OCI-LY3 (cell line): ENCODE results near the gene FUT4.

ENCODE experiments used
- H2AFZ ChIP-seq: fragments of 200-600, 300-600 bp; shearing (Covaris generic); 2 replicates; pipeline ENCODE4 v1.6.0; 2014; ENCODE audit warnings: antibody characterized with exemption, low read depth, low read length
- H3K27ac ChIP-seq: fragments of 200-600, 300-600 bp; sonication (generic); 2 replicates; pipeline ENCODE4 v1.5.1; 2014; ENCODE audit warnings: mild to moderate bottlenecking, low read length, moderate library complexity, mixed read lengths
- H3K27me3 ChIP-seq: fragments of 200-600, 300-600 bp; sonication (generic); 2 replicates; pipeline ENCODE4 v1.6.1; 2014; ENCODE audit warnings: low read depth, low read length, mixed read lengths
- H3K36me3 ChIP-seq: fragments of 200-600, 300-600 bp; sonication (generic); replicated peaks from 2 replicates; pipeline ENCODE3; 2014; ENCODE audit warnings: low read depth, low read length, mixed read lengths
- H3K4me1 ChIP-seq: fragments of 300-600, 200-600 bp; sonication (generic); 2 replicates; pipeline ENCODE4 v1.6.1; 2014; ENCODE audit warnings: low read length, mixed read lengths
- H3K4me2 ChIP-seq: fragments of 200-600, 300-600 bp; sonication (generic); 2 replicates; pipeline ENCODE4 v1.6.1; 2014; ENCODE audit warnings: low read length, mixed read lengths
- H3K4me3 ChIP-seq: fragments of 300-600, 200-600 bp; sonication (generic); 2 replicates; pipeline ENCODE4 v1.5.1; 2014; ENCODE audit warnings: antibody characterized with exemption, mild to moderate bottlenecking, low read length, moderate library complexity
- H3K79me2 ChIP-seq: fragments of 300-600, 200-600 bp; shearing (Covaris generic); 2 replicates; pipeline ENCODE4 v1.6.1; 2014; ENCODE audit warnings: mild to moderate bottlenecking, low read length, mixed read lengths
- H3K9ac ChIP-seq: fragments of 300-600, 200-600 bp; shearing (Covaris generic); 2 replicates; pipeline ENCODE4 v1.6.0; 2014; ENCODE audit warnings: mild to moderate bottlenecking, low read length, moderate library complexity
- H3K9me3 ChIP-seq: fragments of 200-600, 300-600 bp; shearing (Covaris generic); 2 replicates; pipeline ENCODE4 v1.6.1; 2014; ENCODE audit warnings: low read length, mixed read lengths; ENCODE audit not compliant: insufficient read depth
- H4K20me1 ChIP-seq: fragments of 200-600, 300-600 bp; sonication (generic); 2 replicates; pipeline ENCODE4 v1.6.1; 2016; ENCODE audit warnings: low read length, mixed read lengths; ENCODE audit not compliant: insufficient read depth
- CTCF ChIP-seq: fragments of 200-600, 300-600 bp; sonication (generic); IDR thresholded peaks from 2 replicates; pipeline ENCODE4 v1.5.1; 2014; ENCODE audit warnings: antibody characterized with exemption, low read length, low read depth
- EZH2phosphoT487 ChIP-seq: fragments of 200-600 bp; shearing (Covaris generic); IDR thresholded peaks from 2 replicates; pipeline ENCODE4 v1.6.1; 2018; ENCODE audit warnings: antibody characterized with exemption, mixed run types, low read depth

Gene FUT4

GRCh38 chr11:94593030-94593429 lies 49.3 kb downstream of the FUT4 start:
- Histone ChIP-seq H3K36me3 (no peaks in the 10 kb centered on the region), H3K9ac (no peak overlapping the region), H3K4me3 (no peak overlapping the region), H3K79me2 (no peaks in the 10 kb centered on the region), H3K4me1 (no peaks in the 10 kb centered on the region), H3K9me3 (no peaks in the 10 kb centered on the region), H3K27me3 (peaks cover 38% of the 10 kb centered on the region), H2AFZ (no peak overlapping the region), H3K27ac (no peak overlapping the region), H3K4me2 (no peak overlapping the region), H4K20me1 (no peaks in the 10 kb centered on the region)
- TF ChIP-seq CTCF (no peak), EZH2phosphoT487 (no peak)

- no peaks in the 10 kb centered on the region for H3K9me3 ChIP-seq
- no peak overlapping the region for H3K9ac ChIP-seq
- no peak overlapping the region for H2AFZ ChIP-seq
- no peaks in the 10 kb centered on the region for H3K36me3 ChIP-seq
- H3K4me2 ChIP-seq = no peak overlapping the region
- H4K20me1 ChIP-seq = no peaks in the 10 kb centered on the region
- H3K4me1 ChIP-seq = peaks cover 6% of the 10 kb centered on the region
- H3K79me2 ChIP-seq = no peaks in the 10 kb centered on the region
- H3K27me3 ChIP-seq = peaks cover 19% of the 10 kb centered on the region
- no peak overlapping the region for H3K4me3 ChIP-seq
- TF ChIP-seq EZH2phosphoT487 (no peak), CTCF (no peak)
- H3K27ac ChIP-seq = no peak overlapping the region
Observed at GRCh38 chr11:94595076-94595475, 51.4 kb downstream of the FUT4 start.

- Histone ChIP-seq H4K20me1 (no peaks in the 10 kb centered on the region), H3K27ac (no peak overlapping the region), H3K9me3 (no peaks in the 10 kb centered on the region), H3K9ac (no peak overlapping the region), H2AFZ (no peak overlapping the region), H3K36me3 (no peaks in the 10 kb centered on the region), H3K79me2 (no peaks in the 10 kb centered on the region), H3K27me3 (no peaks in the 10 kb centered on the region), H3K4me3 (no peak overlapping the region), H3K4me2 (no peak overlapping the region), H3K4me1 (peaks cover 19% of the 10 kb centered on the region)
- TF ChIP-seq CTCF (peak; percentile 70), EZH2phosphoT487 (no peak)
Observed at GRCh38 chr11:94597896-94598295, 54.2 kb downstream of the FUT4 start.
